CMK (cell line): Measurements from ENCODE around the gene SP3.

ENCODE experiments used
- DNase-seq: peaks from one replicate; pipeline ENCODE4 v3.0.0-alpha.2; 2010; ENCODE audit warnings: low read depth

The SP3 gene

DNA sequence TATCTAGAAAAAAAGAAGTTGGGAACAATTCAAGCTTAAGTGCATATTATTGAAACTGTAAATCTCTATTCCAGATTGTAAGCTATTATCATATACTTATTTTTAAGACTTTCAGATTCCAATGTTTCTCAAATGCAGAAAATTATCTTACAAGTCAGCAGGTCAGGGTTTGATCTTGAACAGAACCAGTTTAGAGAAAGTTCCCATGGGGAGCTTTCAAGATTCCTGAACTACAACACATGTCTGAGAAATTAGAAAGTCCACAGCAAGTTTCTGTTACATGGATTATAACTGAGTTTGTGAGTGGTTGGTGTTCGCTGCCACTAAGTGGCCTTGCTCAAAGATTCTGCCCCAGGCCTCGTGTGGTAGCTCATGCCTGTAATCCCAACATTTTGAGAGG lies 31.6 kb upstream of the SP3 start:
- no peak for DNase-seq

GRCh38 chr2:173993459-173993858 lies 28.3 kb upstream of the SP3 start:
- no peak for DNase-seq

- DNase-seq = no peak
These were observed 26.8 kb upstream of the SP3 start for GRCh38 chr2:173991856-173992588.

DNA sequence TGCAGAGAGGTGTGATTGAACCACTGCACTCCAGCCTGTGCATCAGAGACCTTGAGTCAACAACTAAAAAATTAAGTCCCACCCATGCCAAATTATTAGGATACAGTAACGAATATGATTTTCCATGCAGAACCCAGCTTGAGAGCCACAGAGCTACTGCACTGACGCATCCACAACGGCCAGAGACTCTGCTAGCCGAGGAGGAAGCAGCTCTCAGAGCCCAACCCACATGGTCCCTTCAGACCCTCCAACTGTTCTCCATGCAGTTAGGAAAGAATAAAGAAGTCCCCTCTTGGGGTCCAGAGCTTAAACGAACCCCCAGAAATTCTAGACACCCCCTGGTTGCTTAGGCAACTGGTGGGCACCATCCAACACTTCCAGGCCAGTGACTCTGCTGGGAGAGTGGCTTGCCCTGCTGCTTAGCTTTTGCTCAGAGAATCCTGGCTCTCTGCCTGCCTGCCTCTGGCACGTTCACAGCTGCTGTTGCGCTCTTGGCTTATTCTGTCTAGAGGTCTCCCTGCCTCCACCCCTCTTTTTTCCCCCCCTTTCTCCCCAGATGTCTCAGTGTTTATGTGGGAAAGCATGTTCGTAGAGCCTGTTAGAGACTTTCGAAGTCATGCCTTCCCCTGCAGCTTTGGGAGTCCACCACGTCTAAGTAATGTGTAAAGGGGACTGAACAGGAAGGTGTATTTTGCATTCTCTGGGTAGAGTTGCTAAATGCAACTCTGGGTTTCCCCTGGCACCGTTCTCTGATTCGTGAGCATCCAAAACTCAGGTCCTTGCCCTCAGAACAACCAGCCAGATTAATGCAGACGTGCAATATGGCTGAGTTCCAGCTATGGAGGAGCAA lies 26.0 kb upstream of the SP3 start:
- DNase-seq = no peak

DNA sequence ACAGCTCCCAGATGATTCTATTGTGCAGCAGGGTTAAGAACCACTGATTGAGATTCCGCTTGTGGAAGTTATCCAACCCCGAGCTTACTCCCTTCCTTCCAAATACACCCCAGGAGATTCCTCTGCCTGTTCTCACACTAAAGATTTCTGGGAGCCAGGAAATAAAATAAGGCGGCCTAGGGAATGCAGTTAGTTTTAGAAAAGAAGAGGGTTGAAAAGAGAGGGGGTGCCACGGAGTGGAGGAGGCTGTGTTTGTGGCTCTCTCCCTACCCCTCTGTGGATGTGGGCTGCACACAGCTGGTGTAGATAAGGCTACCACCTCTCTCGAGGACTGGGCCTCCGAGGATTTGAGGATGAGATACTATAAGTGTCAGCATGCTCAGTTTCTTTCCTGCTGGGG lies 25.1 kb upstream of the SP3 start:
- DNase-seq = no peak

DNA sequence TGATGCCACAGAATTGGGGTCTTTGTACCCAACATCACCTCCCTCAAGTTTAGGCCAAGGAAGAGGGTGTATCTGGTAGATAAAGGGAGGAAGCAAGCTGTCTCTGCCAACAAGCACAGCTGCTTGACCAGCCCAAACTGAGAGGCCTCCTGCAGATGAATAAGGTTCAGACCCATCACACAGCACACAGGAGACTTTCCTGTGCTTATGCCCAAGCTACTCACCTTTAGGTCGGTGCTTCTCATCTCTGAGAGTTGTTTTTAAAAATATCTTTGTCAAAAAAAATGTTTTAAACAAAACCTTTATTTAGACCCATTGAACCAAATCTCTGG lies 24.7 kb upstream of the SP3 start:
- DNase-seq = no peak

DNA sequence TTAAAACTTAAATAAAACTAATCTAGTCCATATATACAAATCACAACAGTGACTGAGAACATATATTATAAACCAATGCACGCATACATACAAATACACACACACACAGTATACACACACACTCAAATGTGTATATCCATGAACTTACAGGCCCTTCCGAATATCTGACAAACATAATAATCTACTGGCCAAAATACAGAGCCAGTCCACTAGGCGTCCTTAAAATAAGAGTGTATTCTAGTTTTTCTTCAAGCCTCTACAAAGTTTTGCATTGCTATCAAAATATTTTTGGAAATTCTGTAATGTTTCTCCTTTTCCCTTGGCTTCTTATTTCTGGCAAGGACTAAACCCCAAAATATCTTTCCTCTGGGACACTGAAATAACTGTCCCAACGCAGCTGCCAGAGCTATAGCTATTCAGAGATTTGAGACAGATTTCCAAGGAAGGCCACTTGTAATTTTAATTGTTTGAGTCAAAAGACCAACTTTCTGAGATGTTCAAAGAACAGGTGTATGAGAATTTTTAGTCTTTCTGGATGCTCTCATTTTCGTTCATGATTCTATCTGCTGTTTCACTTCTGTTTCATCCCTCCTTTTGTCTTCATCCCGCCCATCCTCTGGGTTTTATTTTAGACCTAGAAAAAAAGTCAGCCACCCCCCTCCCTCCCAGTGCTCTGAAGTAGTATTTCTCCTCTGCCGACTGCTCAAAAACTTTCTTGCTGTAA lies 24.1 kb upstream of the SP3 start:
- DNase-seq = no peak

DNA sequence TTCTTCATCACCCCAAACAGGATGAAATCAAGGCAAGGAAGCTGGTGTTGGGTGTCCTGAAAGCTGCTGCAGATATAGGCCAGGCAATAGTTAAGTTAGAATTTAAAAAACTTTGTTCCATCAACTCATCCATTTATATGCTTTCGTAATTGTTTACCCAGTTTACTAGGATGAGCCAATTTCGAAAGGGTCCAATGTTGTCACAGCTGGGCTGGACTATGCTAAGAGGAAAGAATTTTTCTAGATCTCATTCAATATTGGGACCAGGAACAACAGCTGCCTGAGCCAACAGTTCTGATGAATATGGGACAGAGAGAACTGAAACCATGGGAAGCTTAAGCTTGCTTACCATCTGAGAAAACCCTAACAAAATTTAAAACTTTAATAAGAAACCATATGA lies 21.6 kb upstream of the SP3 start:
- no peak for DNase-seq

GRCh38 chr2:173985605-173985992 lies 20.4 kb upstream of the SP3 start:
- no peak for DNase-seq

DNA sequence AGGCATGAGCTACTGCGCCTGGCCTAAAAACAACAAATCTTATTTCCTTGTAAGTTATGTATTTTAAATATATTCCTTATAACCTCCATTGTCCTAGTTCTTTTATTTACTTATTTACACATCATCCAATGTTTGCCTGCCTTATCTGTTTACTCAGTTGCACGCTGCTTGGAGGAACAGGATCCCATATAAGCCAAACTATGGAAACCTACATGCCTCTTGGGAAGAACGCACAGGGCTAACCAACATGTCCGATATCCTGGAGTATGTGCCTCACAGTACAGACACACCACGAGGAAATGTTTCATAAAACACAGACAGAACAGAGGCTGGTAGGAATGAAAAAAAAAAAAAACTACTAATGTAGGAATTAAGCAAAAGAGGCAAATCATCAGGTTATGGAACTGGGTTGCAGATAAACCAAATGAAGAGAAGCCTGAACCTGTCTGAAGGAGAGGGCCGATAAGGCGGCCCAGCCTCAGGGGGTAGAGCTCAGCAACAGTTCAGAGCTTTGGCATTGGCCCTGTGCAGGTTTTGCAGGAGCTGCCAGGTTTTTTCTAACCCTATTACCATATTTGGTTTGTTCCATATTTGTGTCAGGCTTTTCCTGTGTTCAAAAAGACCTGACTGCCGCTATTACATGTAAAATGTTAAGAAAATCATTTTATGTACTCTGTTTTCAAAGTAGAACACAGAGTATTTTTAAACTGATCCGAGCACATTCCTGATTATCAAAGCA lies 19.9 kb upstream of the SP3 start:
- no peak for DNase-seq

GRCh38 chr2:173983391-173983871 lies 18.3 kb upstream of the SP3 start:
- DNase-seq = no peak

GRCh38 chr2:173982918-173983317 lies 17.7 kb upstream of the SP3 start:
- no peak for DNase-seq

DNA sequence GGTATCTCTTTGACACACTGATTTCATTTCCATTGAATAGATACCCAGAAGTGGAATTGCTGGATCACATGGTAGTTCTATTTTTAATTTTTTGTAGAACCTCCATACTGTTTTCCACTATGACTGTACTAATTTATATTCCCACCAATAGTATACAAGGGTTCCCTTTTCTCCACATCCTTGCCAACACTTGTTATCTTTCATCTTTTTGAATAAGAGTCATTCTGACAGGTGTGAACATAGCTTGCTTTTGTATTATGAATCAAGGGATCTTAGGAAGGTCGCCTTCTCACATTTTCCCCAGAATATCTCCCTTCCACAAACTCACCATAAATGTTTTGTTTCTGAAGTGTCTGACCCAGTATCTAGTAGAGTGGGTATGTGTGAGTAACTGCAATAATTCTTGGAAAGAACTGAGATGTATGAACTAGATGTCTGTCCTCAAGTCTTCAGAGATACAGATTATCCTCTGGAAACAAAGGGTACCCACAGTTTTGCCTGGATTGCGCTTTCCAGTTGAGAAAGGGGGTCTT lies 17.1 kb upstream of the SP3 start:
- DNase-seq = no peak

GRCh38 chr2:173981520-173981919 lies 16.3 kb upstream of the SP3 start:
- no peak for DNase-seq

- DNase-seq = no peak
These were observed 14.7 kb upstream of the SP3 start for GRCh38 chr2:173979751-173980351.

- no peak for DNase-seq
These were observed 13.3 kb upstream of the SP3 start for GRCh38 chr2:173978447-173978846.

DNA sequence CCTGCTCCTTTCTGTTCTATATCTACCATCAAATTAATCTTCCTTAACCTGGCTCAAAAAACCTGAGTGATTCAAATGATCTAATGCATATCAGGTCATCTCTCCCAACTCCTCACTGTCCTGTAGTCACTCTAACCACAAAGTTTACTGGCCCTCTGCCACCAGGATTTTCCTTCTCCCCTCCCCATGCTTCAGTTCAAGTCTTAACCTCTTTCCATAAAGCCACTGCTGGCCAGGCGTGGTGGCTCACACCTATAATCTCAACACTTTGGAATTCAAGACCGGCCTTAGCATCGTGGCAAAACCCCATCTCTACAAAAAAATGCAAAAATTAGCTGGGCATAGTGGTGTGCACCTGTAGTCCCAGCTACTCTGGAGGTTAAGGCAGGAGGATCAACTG lies 7.5 kb upstream of the SP3 start:
- DNase-seq = no peak

GRCh38 chr2:173972165-173972564 lies 7.0 kb upstream of the SP3 start:
- no peak for DNase-seq

- no peak for DNase-seq
These were observed 5.3 kb upstream of the SP3 start for GRCh38 chr2:173970516-173970924.

DNA sequence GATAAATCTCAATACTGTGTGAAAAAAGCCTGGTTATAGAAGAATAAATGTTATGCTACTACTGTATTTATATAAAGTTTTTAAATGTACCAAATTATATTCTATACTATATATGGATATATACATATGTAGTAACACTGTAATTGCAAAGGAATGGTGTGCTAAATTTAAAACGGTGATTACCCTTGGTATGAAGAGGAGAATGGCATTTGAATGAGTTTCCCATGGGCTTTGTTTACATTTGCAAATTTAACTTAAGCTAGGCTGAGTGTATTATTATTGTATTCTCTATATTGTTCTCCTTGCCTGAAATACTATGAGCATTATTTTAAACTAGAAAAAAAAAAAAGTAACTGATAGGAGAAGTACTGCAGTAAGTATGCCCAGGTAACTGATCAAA lies 4.7 kb upstream of the SP3 start:
- no peak for DNase-seq

DNA sequence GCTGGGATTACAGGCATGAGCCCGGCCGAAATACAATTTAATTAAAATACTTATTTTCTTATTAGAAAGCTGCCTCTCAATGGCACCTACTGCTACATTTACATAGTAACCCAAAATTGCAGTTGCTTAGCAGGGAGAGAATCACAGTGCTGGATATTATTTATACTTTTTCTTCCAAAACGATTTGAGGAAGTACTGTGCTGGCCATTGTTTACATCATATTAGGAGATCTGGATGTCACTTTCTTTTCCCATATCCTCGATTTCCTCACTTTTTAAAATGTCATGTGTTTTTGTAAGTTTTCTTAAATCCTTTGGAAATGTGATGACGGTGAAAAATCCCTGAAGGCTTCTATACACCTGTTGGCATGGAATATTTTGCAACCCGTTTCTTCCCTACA lies 3.4 kb upstream of the SP3 start:
- DNase-seq = no peak
